Measurements from ENCODE around the gene ANKFN1.

DNA sequence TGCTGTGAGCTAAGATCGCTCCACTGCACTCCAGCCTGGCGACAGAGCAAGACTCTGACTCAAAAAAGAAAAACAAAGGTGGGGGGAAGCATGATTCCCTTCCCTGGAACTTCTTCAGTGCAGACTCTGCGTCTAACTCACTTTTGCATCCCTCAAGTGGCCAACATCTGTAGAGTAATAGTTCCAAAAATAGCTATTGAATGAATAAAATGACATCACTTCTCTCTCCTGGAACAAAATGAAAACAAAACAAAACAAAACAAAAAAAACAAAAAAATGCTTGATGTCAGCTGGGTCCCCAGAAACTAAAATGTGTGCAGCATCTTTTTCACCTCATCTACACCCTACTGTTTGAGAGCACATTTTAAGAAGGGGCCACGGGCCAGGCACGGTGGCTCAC is 242.5 kb downstream of the ANKFN1 start:
- TF ChIP-seq, protein P1, sequence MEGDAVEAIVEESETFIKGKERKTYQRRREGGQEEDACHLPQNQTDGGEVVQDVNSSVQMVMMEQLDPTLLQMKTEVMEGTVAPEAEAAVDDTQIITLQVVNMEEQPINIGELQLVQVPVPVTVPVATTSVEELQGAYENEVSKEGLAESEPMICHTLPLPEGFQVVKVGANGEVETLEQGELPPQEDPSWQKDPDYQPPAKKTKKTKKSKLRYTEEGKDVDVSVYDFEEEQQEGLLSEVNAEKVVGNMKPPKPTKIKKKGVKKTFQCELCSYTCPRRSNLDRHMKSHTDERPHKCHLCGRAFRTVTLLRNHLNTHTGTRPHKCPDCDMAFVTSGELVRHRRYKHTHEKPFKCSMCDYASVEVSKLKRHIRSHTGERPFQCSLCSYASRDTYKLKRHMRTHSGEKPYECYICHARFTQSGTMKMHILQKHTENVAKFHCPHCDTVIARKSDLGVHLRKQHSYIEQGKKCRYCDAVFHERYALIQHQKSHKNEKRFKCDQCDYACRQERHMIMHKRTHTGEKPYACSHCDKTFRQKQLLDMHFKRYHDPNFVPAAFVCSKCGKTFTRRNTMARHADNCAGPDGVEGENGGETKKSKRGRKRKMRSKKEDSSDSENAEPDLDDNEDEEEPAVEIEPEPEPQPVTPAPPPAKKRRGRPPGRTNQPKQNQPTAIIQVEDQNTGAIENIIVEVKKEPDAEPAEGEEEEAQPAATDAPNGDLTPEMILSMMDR (conservative IDR thresholded peaks at IDR 0.05; ENCODE audit: low read depth, low read length), result no peak
- no peak for TF ChIP-seq EZH2 (IDR thresholded peaks at IDR 0.05; ENCODE audit: borderline replicate concordance, low read depth, low read length, poor library complexity, severe bottlenecking)

Data from A673 (cell line).